WTC11 (cell line): ENCODE results near the gene DEFB116. TPM values are rescaled to one million over a fixed set of nuclear protein-coding genes. Genes with fewer than 3 reads are reported as not detected.

Experiments used
- ATAC-seq: fragments of 200-7000 bp; cut with Tn5 transposase; 2 replicates; pipeline ENCODE4 v1.10.0; 2021; ENCODE audit warnings: mild to moderate bottlenecking, moderate library complexity
- CTCF ChIA-PET: fragments of 300-600 bp; sonication (Branson Sonifier 250); formaldehyde crosslinking; loops from one replicate; lab custom pipeline; 2021; ENCODE audit warnings: antibody characterized with exemption; lab: Charles Lee
- POLR2A ChIA-PET: fragments of 350-600 bp; sonication (Branson Sonifier 250); formaldehyde crosslinking; loops from one replicate; lab custom pipeline; 2021; ENCODE audit warnings: antibody characterized with exemption; lab: Charles Lee
- DNase-seq: peaks from one replicate; pipeline ENCODE4 v3.0.0; 2021; ENCODE audit warnings: low spot score
- H3K27ac Mint-ChIP-seq: 2 replicates; pipeline ENCODE4 v1.8.0; 2021; ENCODE audit warnings: mixed read lengths
- H3K27me3 Mint-ChIP-seq: 2 replicates; pipeline ENCODE4 v1.8.0; 2021; ENCODE audit warnings: low read depth, mild to moderate bottlenecking, moderate library complexity, mixed read lengths
- H3K36me3 Mint-ChIP-seq: 2 replicates; pipeline ENCODE4 v1.8.0; 2021; ENCODE audit warnings: mixed read lengths
- H3K4me1 Mint-ChIP-seq: 2 replicates; pipeline ENCODE4 v1.8.0; 2022; ENCODE audit warnings: mixed read lengths
- H3K4me3 Mint-ChIP-seq: 2 replicates; pipeline ENCODE4 v1.8.0; 2021; ENCODE audit warnings: mild to moderate bottlenecking, moderate library complexity, mixed read lengths
- H3K9me3 Mint-ChIP-seq: 2 replicates; pipeline ENCODE4 v1.8.0; 2021; ENCODE audit warnings: mixed read lengths
- ARID4B ChIP-seq: sonication (generic); formaldehyde crosslinking; IDR thresholded peaks from 2 replicates; pipeline ENCODE4 v1.8.0; 2023; ENCODE audit warnings: missing genetic modification reagents, mild to moderate bottlenecking, borderline replicate concordance
- ATF1 ChIP-seq: sonication (generic); formaldehyde crosslinking; IDR thresholded peaks from 2 replicates; pipeline ENCODE4 v1.8.1; 2023; ENCODE audit warnings: mild to moderate bottlenecking, moderate library complexity, missing genetic modification reagents
- CBFB ChIP-seq: sonication (generic); formaldehyde crosslinking; IDR thresholded peaks from 2 replicates; pipeline ENCODE4 v1.8.1; 2022; ENCODE audit warnings: mild to moderate bottlenecking, low read depth, missing genetic modification reagents
- FOXP1 ChIP-seq: sonication (generic); formaldehyde crosslinking; IDR thresholded peaks from 2 replicates; pipeline ENCODE4 v1.8.0; 2022; ENCODE audit warnings: missing genetic modification reagents, mild to moderate bottlenecking, moderate library complexity, borderline replicate concordance
- GRHL2 ChIP-seq: fragments of 250-450 bp; sonication (Bioruptor Pico); IDR thresholded peaks from 2 replicates; pipeline ENCODE4 v1.8.0; 2022; ENCODE audit warnings: mild to moderate bottlenecking, moderate library complexity; ENCODE audit not compliant: insufficient replicate concordance, severe bottlenecking
- GTF2I ChIP-seq: fragments of 250-450 bp; sonication (Bioruptor Pico); conservative IDR thresholded peaks from 2 replicates; pipeline ENCODE4 v1.4.0; 2021; ENCODE audit warnings: mild to moderate bottlenecking
- HMGA2 ChIP-seq: fragments of 250-450 bp; sonication (Bioruptor Pico); IDR thresholded peaks from 2 replicates; pipeline ENCODE4 v1.4.0; 2021; ENCODE audit warnings: mild to moderate bottlenecking, moderate library complexity
- IRF2 ChIP-seq: sonication (generic); formaldehyde crosslinking; IDR thresholded peaks from 2 replicates; pipeline ENCODE4 v1.8.0; 2022; ENCODE audit warnings: low read depth, missing genetic modification reagents, borderline replicate concordance
- KAT7 ChIP-seq: sonication (generic); formaldehyde crosslinking; IDR thresholded peaks from 2 replicates; pipeline ENCODE4 v1.8.1; 2023; ENCODE audit warnings: missing genetic modification reagents, mild to moderate bottlenecking, borderline replicate concordance
- MAX ChIP-seq: sonication (generic); formaldehyde crosslinking; IDR thresholded peaks from 2 replicates; pipeline ENCODE4 v1.8.0; 2022; ENCODE audit warnings: mild to moderate bottlenecking, missing genetic modification reagents
- MXD4 ChIP-seq: fragments of 250-450 bp; sonication (Bioruptor Pico); IDR thresholded peaks from 2 replicates; pipeline ENCODE4 v1.8.0; 2021; ENCODE audit warnings: mild to moderate bottlenecking, moderate library complexity, borderline replicate concordance
- NFE2L1 ChIP-seq: sonication (generic); formaldehyde crosslinking; IDR thresholded peaks from 2 replicates; pipeline ENCODE4 v1.8.1; 2023; ENCODE audit warnings: missing genetic modification reagents
- NFYB ChIP-seq: sonication (generic); formaldehyde crosslinking; conservative IDR thresholded peaks from 2 replicates; pipeline ENCODE4 v1.8.0; 2022; ENCODE audit warnings: low read depth, missing genetic modification reagents
- PRRX2 ChIP-seq: fragments of 250-450 bp; sonication (Bioruptor Pico); IDR thresholded peaks from 2 replicates; pipeline ENCODE4 v1.8.0; 2021; ENCODE audit warnings: mild to moderate bottlenecking
- TP53 ChIP-seq: sonication (generic); formaldehyde crosslinking; IDR thresholded peaks from 2 replicates; pipeline ENCODE4 v1.8.1; 2023; ENCODE audit warnings: mild to moderate bottlenecking, missing genetic modification reagents
- ZNF121 ChIP-seq: sonication (generic); formaldehyde crosslinking; IDR thresholded peaks from 2 replicates; pipeline ENCODE4 v1.8.0; 2023; ENCODE audit warnings: missing genetic modification reagents
- total RNA-seq: library from RNA; stranded (reverse); gene quantifications from 3 replicates; pipeline ENCODE4 v1.2.3, GENCODE V29; 2021
- TF ChIP-seq, protein P1 (sequence below): sonication (generic); formaldehyde crosslinking; IDR thresholded peaks from 2 replicates; pipeline ENCODE4 v1.8.0; 2022; ENCODE audit warnings: mild to moderate bottlenecking, missing genetic modification reagents
- TF ChIP-seq, protein P2 (sequence below): fragments of 250-450 bp; sonication (Bioruptor Pico); IDR thresholded peaks from 2 replicates; pipeline ENCODE4 v1.9.0; 2021; ENCODE audit warnings: mild to moderate bottlenecking
- TF ChIP-seq, protein P3 (sequence below): sonication (generic); formaldehyde crosslinking; IDR thresholded peaks from 2 replicates; pipeline ENCODE4 v1.8.1; 2022; ENCODE audit warnings: mild to moderate bottlenecking, moderate library complexity, missing genetic modification reagents

Gene DEFB116
- total RNA-seq, 1 experiment from 2014 or later = not detected

GRCh38 chr20:31330893-31331292 lies 22.5 kb upstream of the DEFB116 start:
- Mint-ChIP-seq H3K36me3 (peaks cover 28% of the 10 kb centered on the region), H3K9me3 (peaks cover 37% of the 10 kb centered on the region), H3K27me3 (peaks cover 12% of the 10 kb centered on the region; the same call in 1 of the 2 replicates), H3K4me1 (no peaks in the 10 kb centered on the region), H3K27ac (no peak overlapping the region), H3K4me3 (no peak overlapping the region)
- CTCF ChIA-PET = no interaction called here
- POLR2A ChIA-PET = no interaction called here
- no peak for DNase-seq
- TF ChIP-seq FOXP1 (CRISPR knock-in tag) (no peak), MAX (no peak), TP53 (CRISPR knock-in tag) (no peak), ZNF121 (CRISPR knock-in tag) (no peak), ARID4B (CRISPR knock-in tag) (no peak), NFYB (CRISPR knock-in tag) (no peak), NFE2L1 (no peak), ATF1 (CRISPR knock-in tag) (no peak), GRHL2 (CRISPR knock-in tag) (no peak), CBFB (CRISPR knock-in tag) (no peak), KAT7 (CRISPR knock-in tag) (no peak), MXD4 (CRISPR knock-in tag) (no peak), IRF2 (CRISPR knock-in tag) (no peak), PRRX2 (CRISPR knock-in tag) (no peak), HMGA2 (CRISPR knock-in tag) (no peak), GTF2I (CRISPR knock-in tag) (no peak)
- TF ChIP-seq, protein P1, sequence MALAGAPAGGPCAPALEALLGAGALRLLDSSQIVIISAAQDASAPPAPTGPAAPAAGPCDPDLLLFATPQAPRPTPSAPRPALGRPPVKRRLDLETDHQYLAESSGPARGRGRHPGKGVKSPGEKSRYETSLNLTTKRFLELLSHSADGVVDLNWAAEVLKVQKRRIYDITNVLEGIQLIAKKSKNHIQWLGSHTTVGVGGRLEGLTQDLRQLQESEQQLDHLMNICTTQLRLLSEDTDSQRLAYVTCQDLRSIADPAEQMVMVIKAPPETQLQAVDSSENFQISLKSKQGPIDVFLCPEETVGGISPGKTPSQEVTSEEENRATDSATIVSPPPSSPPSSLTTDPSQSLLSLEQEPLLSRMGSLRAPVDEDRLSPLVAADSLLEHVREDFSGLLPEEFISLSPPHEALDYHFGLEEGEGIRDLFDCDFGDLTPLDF (CRISPR knock-in tag) = no peak
- TF ChIP-seq, protein P2, sequence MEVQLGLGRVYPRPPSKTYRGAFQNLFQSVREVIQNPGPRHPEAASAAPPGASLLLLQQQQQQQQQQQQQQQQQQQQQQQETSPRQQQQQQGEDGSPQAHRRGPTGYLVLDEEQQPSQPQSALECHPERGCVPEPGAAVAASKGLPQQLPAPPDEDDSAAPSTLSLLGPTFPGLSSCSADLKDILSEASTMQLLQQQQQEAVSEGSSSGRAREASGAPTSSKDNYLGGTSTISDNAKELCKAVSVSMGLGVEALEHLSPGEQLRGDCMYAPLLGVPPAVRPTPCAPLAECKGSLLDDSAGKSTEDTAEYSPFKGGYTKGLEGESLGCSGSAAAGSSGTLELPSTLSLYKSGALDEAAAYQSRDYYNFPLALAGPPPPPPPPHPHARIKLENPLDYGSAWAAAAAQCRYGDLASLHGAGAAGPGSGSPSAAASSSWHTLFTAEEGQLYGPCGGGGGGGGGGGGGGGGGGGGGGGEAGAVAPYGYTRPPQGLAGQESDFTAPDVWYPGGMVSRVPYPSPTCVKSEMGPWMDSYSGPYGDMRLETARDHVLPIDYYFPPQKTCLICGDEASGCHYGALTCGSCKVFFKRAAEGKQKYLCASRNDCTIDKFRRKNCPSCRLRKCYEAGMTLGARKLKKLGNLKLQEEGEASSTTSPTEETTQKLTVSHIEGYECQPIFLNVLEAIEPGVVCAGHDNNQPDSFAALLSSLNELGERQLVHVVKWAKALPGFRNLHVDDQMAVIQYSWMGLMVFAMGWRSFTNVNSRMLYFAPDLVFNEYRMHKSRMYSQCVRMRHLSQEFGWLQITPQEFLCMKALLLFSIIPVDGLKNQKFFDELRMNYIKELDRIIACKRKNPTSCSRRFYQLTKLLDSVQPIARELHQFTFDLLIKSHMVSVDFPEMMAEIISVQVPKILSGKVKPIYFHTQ (CRISPR knock-in tag) = no peak
- TF ChIP-seq, protein P3, sequence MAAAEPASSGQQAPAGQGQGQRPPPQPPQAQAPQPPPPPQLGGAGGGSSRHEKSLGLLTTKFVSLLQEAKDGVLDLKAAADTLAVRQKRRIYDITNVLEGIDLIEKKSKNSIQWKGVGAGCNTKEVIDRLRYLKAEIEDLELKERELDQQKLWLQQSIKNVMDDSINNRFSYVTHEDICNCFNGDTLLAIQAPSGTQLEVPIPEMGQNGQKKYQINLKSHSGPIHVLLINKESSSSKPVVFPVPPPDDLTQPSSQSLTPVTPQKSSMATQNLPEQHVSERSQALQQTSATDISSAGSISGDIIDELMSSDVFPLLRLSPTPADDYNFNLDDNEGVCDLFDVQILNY (CRISPR knock-in tag) = no peak
- ATAC-seq = no peak
